Lower leg skin (tissue), 3 donors: ENCODE results near the gene CABYR.

Experiments used
- CTCF ChIP-seq, 3 donors: fragments of 450-650 bp; IDR thresholded peaks; one replicate each; pipeline ENCODE4 v1.5.1; 2016; ENCODE audit warnings: antibody characterized with exemption in 3 of 3, mild to moderate bottlenecking in 3 of 3, moderate library complexity in 2 of 3
- POLR2A ChIP-seq, 2 donors: fragments of 450-650 bp; IDR thresholded peaks; one replicate each; pipeline ENCODE4 v1.6.1; 2016 to 2017; ENCODE audit warnings: antibody characterized with exemption in 2 of 2, mild to moderate bottlenecking in 1 of 2, moderate library complexity in 1 of 2

- TF ChIP-seq CTCF (IDR thresholded peaks at IDR 0.05) (no peak), POLR2A (IDR thresholded peaks at IDR 0.05) (no peak)
Measured at GRCh38 chr18:24126155-24126961, 12.5 kb upstream of the CABYR start.
